Testis (tissue), 3 donors: ENCODE results near the gene DCAKD. TPM values are rescaled to one million over a fixed set of nuclear protein-coding genes. Genes with fewer than 3 reads are reported as not detected.

Experiments used
- DNase-seq: peaks from one replicate; pipeline ENCODE4 v3.0.0-alpha.2; 2019
- H3K27ac ChIP-seq, 2 donors: fragments of 200-600 bp; sonication (generic); one replicate each; pipeline ENCODE4 v1.5.1; 2019
- H3K27me3 ChIP-seq: fragments of 200-600 bp; sonication (generic); one replicate; pipeline ENCODE4 v1.5.1; 2019
- H3K36me3 ChIP-seq: fragments of 200-600 bp; sonication (generic); one replicate; pipeline ENCODE4 v1.5.1; 2017; ENCODE audit warnings: low read depth; ENCODE audit errors: missing control alignments
- H3K4me1 ChIP-seq: fragments of 200-600 bp; sonication (generic); one replicate; pipeline ENCODE4 v1.5.1; 2019
- H3K4me3 ChIP-seq, 2 donors: fragments of 200-600 bp; sonication (generic); one replicate each; pipeline ENCODE4 v1.5.1; 2017 to 2019
- H3K9me3 ChIP-seq: fragments of 200-600 bp; sonication (generic); one replicate; pipeline ENCODE4 v1.5.1; 2017
- CTCF ChIP-seq, 3 experiments: fragments of 450-650 bp in 2 of 3; fragments of 200-600 bp in 1 of 3; sonication (generic) in 1 of 3; IDR thresholded peaks; one replicate each; pipeline ENCODE4 v1.5.1; 2016 to 2019; ENCODE audit warnings: antibody characterized with exemption in 3 of 3, mild to moderate bottlenecking in 2 of 3, moderate library complexity in 1 of 3
- POLR2A ChIP-seq: fragments of 450-650 bp; IDR thresholded peaks from one replicate; pipeline ENCODE4 v1.6.1; 2017; ENCODE audit warnings: antibody characterized with exemption, mild to moderate bottlenecking, moderate library complexity
- WGBS, 2 donors: methylation state at CpG; one replicate each; pipeline ENCODE4 v1.1.5; 2018; 5-methylcytosine and 5-hydroxymethylcytosine counted together
- intact Hi-C: fragments of 100-400 bp; cut with DNase I; formaldehyde crosslinking; loops from one replicate; pipeline ENCODE4 v1.15.1; 2023; ENCODE audit warnings: low total_unique reads
- polyA plus RNA-seq: library from polyadenylated mRNA; stranded (reverse); fragments of 350-450 nt; fragmentation: Illumina TruSeq; extraction: RNeasy Lipid Tissue Mini Kit (QIAGEN cat#74804); gene quantifications from one replicate; pipeline ENCODE4 v1.2.3, GENCODE V29; 2014; ENCODE audit warnings: low read depth, low replicate concordance; ENCODE audit not compliant: insufficient read depth
- total RNA-seq, 2 donors: library from RNA; depleted of rRNA; stranded (reverse); fragments of >200 nt; gene quantifications; one replicate each; pipeline ENCODE4 v1.2.3, GENCODE V29; 2016

Gene DCAKD
- total and polyA plus RNA-seq, 3 donors from 2014 or later: 33.2 to 72.5 (median 63.1) TPM

DNA sequence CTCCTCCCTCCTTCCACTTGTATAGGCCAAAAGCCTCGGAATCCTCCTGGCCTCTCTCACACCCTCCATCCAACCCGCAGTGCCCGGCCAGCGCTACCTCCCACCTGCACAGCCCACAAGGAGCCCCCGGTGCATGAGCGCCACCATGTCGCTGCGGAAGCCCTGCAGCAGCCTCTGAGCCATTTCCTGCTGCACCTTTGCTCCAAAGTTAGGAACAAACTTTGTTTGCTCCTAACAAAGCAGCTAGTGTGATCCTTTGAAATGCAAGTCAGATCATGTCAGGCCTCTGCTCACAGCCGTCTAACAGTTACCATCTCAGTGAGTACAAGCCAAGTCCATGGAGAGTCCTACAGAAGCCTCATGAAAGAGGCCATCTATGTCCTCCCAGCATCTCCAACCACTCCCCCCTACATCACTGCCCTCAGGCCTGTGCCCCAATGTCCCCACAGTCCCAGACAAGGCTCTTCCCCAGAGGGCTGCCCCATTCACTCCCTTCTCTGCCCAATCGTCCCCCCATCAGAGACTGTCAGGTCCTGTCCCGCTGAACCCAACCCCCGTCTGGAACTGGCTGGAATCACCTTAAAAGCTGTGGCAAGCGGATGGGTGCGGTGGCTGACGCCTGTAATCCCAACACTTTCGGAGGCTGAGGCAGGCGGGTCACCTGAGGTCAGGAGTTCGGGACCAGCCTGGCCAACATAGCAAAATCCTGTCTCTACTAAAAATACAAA is 7.5 kb downstream of the DCAKD start:
- H3K9me3 ChIP-seq: no peaks in the 10 kb centered on the region
- WGBS, 2 donors: 80 to 91% methylated on average over 17 to 18 of the region's 18 CpGs
- peaks cover 29% of the 10 kb centered on the region for H3K4me1 ChIP-seq
- TF ChIP-seq POLR2A: no peak
- TF ChIP-seq CTCF (IDR thresholded peaks at IDR 0.05): no peak
- no peak overlapping the region for H3K27ac ChIP-seq
- intact Hi-C loops: no loop called here
- DNase-seq: no peak
- no peaks in the 10 kb centered on the region for H3K36me3 ChIP-seq
- H3K27me3 ChIP-seq: no peaks in the 10 kb centered on the region
- no peak overlapping the region for H3K4me3 ChIP-seq

DNA sequence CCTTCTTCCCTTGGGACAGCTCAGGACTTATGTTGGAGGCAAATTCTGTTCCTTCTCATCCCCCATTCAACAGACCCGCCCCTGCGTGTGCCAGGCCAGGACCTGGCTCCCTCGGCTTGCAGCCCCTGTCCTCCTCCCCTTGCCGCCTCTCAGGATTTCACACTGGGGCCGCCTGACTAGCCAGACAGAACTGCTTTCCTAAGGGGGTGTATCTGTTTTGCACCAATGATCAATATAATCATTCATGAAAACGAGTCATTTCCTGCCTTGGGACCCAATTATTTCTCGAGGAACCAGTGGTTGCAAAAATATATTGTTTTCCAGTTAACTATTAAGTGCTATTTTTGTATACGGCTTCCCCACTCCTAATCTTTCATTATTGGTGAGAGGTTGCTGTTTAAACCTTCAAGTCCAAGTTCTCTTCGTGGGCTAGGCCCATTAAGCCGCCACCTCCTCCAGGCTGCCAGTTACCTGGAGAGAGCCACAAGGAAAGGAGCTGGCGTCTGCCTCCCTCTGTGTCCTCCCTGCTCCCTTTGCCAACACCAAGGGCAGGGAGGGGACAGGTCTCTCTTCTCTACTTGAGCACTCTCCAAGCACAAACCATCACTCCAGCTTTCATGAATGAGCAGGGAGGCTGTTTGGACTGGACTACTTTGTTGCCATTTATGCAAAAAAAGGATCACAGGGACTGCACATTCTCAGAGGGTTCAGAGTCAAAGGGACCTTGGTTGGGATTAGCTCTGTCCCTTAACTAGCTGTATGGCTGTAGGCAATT is 8.9 kb downstream of the DCAKD start:
- Histone ChIP-seq H3K9me3 (no peaks in the 10 kb centered on the region), H3K36me3 (no peaks in the 10 kb centered on the region), H3K27me3 (no peaks in the 10 kb centered on the region), H3K4me1 (peaks cover 33% of the 10 kb centered on the region), H3K27ac (no peak overlapping the region), H3K4me3 (no peak overlapping the region)
- 74 to 80% methylated on average over 11 of the region's 11 CpGs for WGBS, 2 donors
- intact Hi-C loops: no loop called here
- DNase-seq: peak; percentile 51
- TF ChIP-seq POLR2A: no peak
- no peak for TF ChIP-seq CTCF (IDR thresholded peaks at IDR 0.05)

- Histone ChIP-seq H3K9me3 (no peaks in the 10 kb centered on the region), H3K27me3 (no peaks in the 10 kb centered on the region), H3K27ac (no peak overlapping the region), H3K4me3 (no peak overlapping the region), H3K4me1 (peaks cover 33% of the 10 kb centered on the region), H3K36me3 (no peaks in the 10 kb centered on the region)
- 78 to 85% methylated on average over 4 of the region's 4 CpGs for WGBS, 2 donors
- no peak for DNase-seq
- intact Hi-C loops: no loop called here
- TF ChIP-seq POLR2A: no peak
- TF ChIP-seq CTCF (IDR thresholded peaks at IDR 0.05): no peak
These were observed 11.0 kb downstream of the DCAKD start for GRCh38 chr17:45040459-45040858.

DNA sequence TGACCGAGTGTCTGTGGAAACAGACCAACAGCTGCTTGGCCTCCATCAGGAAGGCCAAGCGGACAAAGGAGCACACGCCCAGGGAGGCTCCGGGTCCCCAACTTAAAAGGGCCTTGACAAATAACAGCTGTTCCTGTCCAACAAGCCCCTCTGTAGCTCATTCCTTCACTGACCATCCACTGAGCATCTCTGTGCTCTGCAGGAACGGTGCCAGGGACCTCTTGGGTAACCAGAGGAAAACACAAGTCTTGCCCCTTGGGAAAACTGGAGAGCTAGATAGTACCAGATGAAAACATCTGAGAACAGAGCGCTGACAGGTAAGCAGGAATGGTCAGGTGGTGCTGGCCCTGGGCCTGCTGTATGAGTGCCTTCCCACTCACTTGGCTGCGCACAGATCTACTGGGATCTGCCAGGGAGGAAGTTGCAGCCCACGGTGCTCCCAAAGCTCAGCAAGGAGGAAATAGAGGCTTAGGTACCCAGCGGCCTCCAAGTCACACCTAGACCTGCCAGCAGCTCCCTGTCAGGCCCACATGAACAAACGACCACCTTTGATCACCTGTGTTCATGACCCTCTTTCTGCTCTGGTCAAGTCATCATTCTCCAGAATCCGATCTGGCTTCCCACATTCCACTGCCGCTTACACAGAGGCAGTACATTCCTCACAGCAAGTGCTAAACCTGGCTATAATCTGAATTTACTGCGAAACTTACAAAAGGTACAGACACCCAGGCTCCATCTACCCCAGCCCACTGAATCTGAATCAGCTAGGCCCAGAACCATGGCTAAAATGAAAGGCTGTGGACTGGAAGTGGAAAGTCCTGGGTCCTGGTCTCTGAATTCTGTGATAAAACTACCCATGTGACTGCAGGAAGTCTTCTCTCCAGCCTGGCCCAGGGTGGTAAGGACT is 12.5 kb downstream of the DCAKD start:
- no peaks in the 10 kb centered on the region for H3K27me3 ChIP-seq
- intact Hi-C loops: no loop called here
- no peaks in the 10 kb centered on the region for H3K9me3 ChIP-seq
- WGBS, 2 donors: 59 to 66% methylated on average over 13 of the region's 13 CpGs
- TF ChIP-seq CTCF (IDR thresholded peaks at IDR 0.05): no peak
- TF ChIP-seq POLR2A: no peak
- DNase-seq: no peak
- H3K4me3 ChIP-seq: no peak overlapping the region
- H3K36me3 ChIP-seq: no peaks in the 10 kb centered on the region
- peaks cover 30% of the 10 kb centered on the region for H3K4me1 ChIP-seq
- no peak overlapping the region for H3K27ac ChIP-seq
